HAP-1 (cell line): Measurements from ENCODE around the gene DCAF4.
"Not testable (repeated sequence)": the region's sequence is repeated elsewhere in the genome, so short reads cannot be mapped to it uniquely, and the experiment has no call there.

Source experiments
- DNase-seq, 2 experiments: peaks; one replicate each; pipeline ENCODE4 v3.0.0-alpha.2; 2016 to 2020; ENCODE audit warnings: low spot score in 2 of 2
- H3K27me3 ChIP-seq: fragments of 250-450 bp; sonication (Bioruptor Pico); 2 replicates; pipeline ENCODE4 v1.5.1; 2020; ENCODE audit warnings: low read depth, mild to moderate bottlenecking, moderate library complexity
- H3K36me3 ChIP-seq: fragments of 250-450 bp; sonication (Bioruptor Pico); replicated peaks from 2 replicates; pipeline ENCODE4 v1.5.1; 2020; ENCODE audit warnings: mild to moderate bottlenecking
- H3K4me1 ChIP-seq: fragments of 250-450 bp; sonication (Bioruptor Pico); 2 replicates; pipeline ENCODE4 v1.5.1; 2020; ENCODE audit warnings: mild to moderate bottlenecking
- H3K4me3 ChIP-seq: fragments of 250-450 bp; sonication (Bioruptor Pico); 2 replicates; pipeline ENCODE4 v1.5.1; 2020; ENCODE audit warnings: mild to moderate bottlenecking, moderate library complexity
- H3K9me3 ChIP-seq: fragments of 250-450 bp; sonication (Bioruptor Pico); 2 replicates; pipeline ENCODE4 v1.5.1; 2020; ENCODE audit warnings: mild to moderate bottlenecking, moderate library complexity
- in situ Hi-C: fragments of 300-500 bp; cut with MboI; formaldehyde crosslinking; loops from 3 replicates; pipeline ENCODE4 v1.14.3; 2020; ENCODE audit warnings: low sequenced_read_pairs, inconsistent platforms, mixed read lengths

Gene DCAF4

DNA sequence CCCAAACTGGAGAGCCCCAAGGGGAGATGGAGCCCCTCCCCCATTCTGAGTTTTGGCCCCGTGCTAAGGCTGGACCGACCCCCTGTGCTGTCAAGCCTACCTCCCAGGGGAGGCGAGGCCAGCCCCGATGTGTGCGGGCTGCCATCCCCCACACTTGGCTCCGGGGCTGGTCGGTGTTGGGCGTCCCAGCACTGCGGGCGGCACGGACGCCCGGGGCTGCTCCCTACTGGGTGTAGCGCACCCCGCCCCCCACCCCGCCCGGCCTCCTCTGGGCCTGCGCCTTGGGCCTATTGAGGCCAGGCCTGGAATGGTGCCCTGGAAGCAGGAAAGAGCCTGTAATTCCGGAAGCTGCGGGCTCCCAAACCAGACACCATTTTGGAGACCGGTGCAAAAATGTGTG is 2.6 kb downstream of the DCAF4 start:
- Histone ChIP-seq H3K4me1 (peaks cover 7% of the 10 kb centered on the region; the same call in 1 of the 2 replicates), H3K36me3 (no peaks in the 10 kb centered on the region), H3K27me3 (no peaks in the 10 kb centered on the region), H3K9me3 (no peaks in the 10 kb centered on the region), H3K4me3 (no peak overlapping the region)
- no peak for DNase-seq
- in situ Hi-C loops = no loop called here

DNA sequence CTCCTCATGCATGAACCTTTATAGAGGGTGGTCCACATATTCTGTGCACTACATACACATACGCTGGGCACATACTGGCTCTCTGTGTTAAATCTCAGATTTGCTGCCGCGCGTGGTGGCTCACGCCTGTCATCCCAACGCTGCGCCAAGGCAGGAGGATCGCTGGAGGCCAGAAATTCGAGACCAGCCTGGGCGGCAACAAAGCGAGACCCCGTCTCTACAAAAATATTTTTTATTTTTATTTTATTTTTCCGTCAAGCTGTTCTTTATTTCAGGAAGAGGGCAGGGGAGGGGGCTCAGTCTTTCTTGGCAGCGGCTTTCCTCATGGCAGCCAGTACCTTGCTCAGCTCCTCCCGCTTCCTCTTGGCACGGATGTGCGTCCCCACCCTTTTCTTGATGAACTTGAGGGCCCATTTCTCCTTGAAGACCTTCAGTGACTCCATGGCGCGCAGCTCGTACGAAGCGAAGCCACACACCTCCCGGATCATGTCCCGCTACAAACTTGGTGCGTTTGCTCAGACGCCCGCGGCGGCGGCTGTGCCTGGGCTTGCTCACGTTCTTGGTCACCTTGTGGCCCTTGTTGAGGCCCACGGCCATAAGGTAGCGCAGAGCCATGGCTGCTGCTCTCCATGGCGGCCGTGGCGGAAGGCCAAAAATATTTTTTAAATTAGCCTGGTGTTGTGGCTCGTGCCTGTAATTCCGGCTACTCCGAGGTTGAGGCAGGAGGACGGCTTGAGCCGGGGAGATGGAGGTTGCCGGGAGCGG is 3.2 kb downstream of the DCAF4 start:
- H3K27me3 ChIP-seq = no peaks in the 10 kb centered on the region
- DNase-seq = no peak
- no peaks in the 10 kb centered on the region for H3K9me3 ChIP-seq
- H3K4me3 ChIP-seq = no peak overlapping the region
- H3K4me1 ChIP-seq = peaks cover 7% of the 10 kb centered on the region; the same call in 1 of the 2 replicates
- no peaks in the 10 kb centered on the region for H3K36me3 ChIP-seq
- in situ Hi-C loops = no loop called here

DNA sequence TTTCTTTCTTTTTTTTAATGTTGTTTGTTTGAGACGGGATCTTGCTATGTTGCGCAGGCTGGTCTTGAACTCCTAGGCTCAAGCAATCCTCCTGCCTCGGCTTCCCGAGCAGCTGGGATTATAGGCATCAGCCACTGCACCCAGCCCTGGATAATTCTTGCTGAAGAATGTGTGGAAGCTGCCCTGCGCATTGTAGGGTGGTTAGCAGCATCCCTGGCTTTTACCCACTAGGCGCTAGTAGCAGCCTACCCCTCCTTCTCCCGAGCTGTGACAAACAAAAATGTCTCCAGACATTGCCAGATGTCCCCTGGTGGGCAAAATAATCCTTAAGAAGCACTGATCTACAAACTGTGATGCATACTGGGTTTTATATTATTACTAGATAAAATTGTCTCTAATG is 6.6 kb downstream of the DCAF4 start:
- Histone ChIP-seq H3K36me3 (no peaks in the 10 kb centered on the region), H3K4me1 (no peaks in the 10 kb centered on the region), H3K4me3 (no peak overlapping the region), H3K27me3 (no peaks in the 10 kb centered on the region), H3K9me3 (no peaks in the 10 kb centered on the region)
- no peak for DNase-seq
- in situ Hi-C loops = no loop called here

DNA sequence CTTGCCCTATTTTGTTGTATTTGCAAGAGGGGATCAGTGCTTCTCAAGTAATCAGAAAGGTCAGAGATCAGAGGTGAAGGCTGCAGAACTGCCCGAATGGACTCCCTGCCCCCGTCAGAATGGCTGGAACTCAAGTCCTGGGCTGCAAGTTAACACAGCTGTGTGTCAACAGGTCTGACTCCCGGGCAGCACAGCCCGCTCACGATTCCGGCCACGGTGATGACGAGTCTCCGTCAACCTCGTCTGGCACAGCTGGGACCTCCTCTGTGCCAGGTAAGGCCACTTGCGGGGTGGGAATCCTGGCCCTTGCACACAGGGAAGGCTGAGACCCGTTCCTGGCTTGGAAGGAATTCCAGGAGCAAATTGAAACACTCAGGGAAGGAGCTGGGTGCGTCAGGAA is 13.4 kb downstream of the DCAF4 start:
- H3K4me1 ChIP-seq = no peaks in the 10 kb centered on the region
- in situ Hi-C loops = no loop called here
- no peaks in the 10 kb centered on the region for H3K9me3 ChIP-seq
- H3K36me3 ChIP-seq = peaks cover 43% of the 10 kb centered on the region
- no peak overlapping the region for H3K4me3 ChIP-seq
- DNase-seq = no peak
- no peaks in the 10 kb centered on the region for H3K27me3 ChIP-seq

DNA sequence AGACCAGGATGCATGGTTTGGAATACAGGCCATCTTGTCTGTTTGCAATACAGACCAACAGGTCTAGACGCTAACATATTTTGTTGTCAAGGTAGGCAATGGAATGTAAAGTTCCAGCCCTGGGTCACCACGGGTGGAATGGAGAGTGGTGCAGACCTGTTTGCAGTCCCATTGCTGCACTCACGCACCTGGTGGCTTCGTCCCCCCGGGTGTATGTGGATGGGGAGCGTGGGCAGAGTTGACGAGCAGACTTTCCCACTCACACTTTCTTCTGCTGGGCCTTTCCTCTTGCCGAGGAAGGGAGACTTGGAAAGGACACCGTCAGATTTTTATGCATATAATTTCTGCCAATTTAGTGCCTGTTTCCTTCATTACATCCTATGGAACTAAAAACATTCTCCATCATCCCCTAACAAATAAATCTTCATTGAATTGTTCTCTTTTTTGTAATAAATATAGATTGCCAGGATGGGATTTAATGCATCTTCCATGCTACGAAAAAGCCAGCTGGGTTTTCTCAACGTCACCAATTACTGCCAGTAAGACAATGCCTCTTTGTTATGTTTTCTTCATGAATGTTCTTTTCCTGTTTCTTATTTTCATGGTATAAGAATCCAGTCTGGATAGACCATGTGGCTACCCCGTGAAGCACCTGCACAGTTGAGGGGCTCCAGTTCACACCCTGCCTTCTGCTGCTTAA is 15.2 kb downstream of the DCAF4 start:
- Histone ChIP-seq H3K9me3 (no peaks in the 10 kb centered on the region), H3K4me3 (no peak overlapping the region), H3K4me1 (no peaks in the 10 kb centered on the region), H3K36me3 (peaks cover 47% of the 10 kb centered on the region), H3K27me3 (no peaks in the 10 kb centered on the region)
- in situ Hi-C loops = no loop called here
- no peak for DNase-seq

DNA sequence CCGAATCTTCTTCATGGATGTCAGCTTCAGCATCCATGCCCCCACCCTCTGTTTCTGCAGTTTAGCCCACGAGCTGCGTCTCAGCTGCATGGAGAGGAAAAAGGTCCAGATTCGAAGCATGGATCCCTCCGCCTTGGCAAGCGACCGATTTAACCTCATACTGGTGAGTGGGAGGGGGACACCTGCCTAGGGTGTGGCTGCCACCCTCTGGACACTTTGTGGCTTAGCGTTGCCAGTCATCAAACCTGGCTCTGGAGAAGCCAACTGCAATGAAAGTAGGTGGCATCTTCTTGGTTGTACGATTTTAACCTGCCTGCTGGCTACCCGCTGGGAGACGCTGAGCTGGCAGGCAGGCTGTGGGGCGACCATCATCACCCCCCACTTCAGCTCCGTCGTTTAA is 16.7 kb downstream of the DCAF4 start:
- Histone ChIP-seq H3K36me3 (peaks cover 52% of the 10 kb centered on the region), H3K4me3 (no peak overlapping the region), H3K27me3 (no peaks in the 10 kb centered on the region), H3K9me3 (no peaks in the 10 kb centered on the region), H3K4me1 (no peaks in the 10 kb centered on the region)
- in situ Hi-C loops = no loop called here
- no peak for DNase-seq

DNA sequence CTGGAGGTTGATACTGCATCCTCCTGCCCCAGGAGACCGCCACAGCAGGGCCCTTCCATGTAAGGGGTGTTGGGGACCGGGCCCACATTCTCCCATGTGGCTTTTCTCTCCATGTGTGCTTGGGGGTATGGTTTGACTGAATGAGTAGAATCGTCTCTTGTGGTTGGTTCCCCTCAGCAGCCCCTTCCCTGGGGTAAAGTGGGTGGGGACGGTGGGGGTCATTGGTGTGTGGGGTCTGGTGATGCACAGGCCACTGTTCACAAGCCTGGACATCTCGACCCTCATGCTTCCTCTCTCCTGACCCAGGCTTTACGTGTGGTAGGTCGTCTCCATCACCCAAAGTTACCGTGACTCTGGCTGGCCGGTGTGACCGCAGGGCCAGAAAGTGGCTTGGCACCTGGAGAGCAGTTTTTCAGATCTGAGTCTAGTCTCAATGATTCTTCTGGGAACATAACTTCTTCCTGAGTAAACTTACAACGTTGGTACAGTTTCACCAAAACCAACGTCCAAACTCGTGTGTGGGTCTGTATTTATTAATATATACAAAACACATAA is 17.7 kb downstream of the DCAF4 start:
- in situ Hi-C loops = no loop called here
- no peaks in the 10 kb centered on the region for H3K9me3 ChIP-seq
- no peaks in the 10 kb centered on the region for H3K4me1 ChIP-seq
- H3K4me3 ChIP-seq = no peak overlapping the region
- H3K27me3 ChIP-seq = no peaks in the 10 kb centered on the region
- no peak for DNase-seq
- peaks cover 48% of the 10 kb centered on the region for H3K36me3 ChIP-seq

DNA sequence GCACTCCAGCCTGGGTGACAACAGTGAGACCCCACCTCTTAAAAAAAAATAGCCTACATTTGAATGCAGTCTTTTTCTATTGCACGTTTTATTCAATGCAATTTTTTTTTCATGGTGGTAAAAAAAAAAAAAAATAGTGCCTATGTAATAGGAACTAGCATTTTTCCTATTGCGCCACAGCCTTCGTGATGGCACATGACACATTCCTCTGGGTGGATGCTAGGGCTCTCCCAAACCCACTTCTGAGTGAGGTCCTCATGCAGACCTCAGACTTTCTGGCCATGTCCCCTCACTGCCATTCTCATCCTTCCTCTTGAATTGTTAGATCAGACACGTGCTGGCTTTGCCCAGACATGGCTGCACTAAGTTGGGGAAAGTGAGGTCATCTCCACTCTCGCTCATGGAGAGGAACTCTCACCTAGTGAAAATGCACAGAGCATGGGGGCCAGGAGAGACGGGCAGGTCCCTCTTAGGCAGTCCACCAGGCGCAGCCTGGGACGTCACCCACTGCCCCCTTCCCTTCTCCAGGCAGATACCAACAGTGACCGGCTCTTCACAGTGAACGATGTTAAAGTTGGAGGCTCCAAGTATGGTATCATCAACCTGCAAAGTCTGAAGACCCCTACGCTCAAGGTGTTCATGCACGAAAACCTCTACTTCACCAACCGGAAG is 19.2 kb downstream of the DCAF4 start:
- H3K4me3 ChIP-seq = no peak overlapping the region
- no peak for DNase-seq
- H3K36me3 ChIP-seq = peaks cover 40% of the 10 kb centered on the region
- no peaks in the 10 kb centered on the region for H3K4me1 ChIP-seq
- in situ Hi-C loops = no loop called here
- no peaks in the 10 kb centered on the region for H3K9me3 ChIP-seq
- no peaks in the 10 kb centered on the region for H3K27me3 ChIP-seq

DNA sequence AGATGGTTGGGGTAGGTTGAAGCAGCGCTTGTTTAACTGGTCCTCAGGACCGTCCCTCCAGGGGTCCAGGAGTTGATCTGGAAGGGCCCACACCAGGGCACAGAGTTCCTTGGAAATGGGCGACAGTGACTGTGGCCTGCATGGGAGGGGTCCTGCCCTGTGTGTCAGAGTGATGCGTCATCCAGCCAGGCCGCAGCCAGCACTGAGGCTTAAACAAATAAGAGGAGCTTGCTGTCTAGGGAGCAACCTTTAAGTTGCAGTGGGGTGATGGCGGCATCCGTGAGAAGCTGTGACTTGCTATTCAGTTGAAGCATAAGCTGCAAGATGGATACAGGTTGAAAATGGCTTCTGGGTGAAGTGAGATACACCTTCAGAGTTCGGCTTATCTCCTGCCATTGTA is 20.2 kb downstream of the DCAF4 start:
- Histone ChIP-seq H3K4me1 (no peaks in the 10 kb centered on the region), H3K4me3 (no peak overlapping the region), H3K9me3 (no peaks in the 10 kb centered on the region), H3K36me3 (peaks cover 31% of the 10 kb centered on the region), H3K27me3 (no peaks in the 10 kb centered on the region)
- in situ Hi-C loops = no loop called here
- no peak for DNase-seq

DNA sequence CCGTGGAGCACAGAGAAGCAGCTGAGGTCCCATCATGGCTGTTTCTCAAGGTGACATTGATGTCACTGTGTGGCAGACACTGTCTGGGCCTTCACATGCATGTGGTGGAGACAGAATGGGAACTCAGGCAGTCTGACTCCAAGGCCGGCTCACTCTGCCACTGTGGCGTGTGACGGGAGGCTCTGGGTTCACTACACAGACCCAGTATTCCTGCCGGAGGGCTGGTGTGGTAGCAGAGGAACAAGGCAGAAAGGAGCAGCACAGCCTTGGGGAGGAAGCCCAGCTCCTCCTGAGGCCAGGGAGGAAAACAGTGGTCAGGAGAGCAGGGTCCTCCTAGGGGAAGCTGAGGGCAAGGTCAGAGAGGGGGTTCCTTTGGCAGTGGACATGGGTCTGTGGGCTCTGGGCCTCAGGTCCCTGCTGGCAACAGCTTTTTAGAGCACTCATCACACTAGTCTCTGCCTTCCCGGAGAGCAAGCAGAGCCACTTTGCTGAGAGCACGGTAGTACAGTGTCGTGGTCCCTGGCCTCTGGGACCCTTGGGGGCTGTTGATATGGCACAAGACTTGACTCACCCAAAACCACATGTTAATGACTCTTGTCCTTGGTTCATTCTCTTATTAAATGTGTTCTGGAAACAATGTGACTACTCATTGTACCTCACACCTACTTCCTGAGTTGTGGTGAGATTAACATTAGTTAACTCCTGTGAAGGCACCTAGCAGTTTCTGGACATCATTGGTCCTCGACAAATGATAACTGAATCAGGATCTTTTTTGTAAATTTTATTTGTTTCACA is 21.3 kb downstream of the DCAF4 start:
- no peak overlapping the region for H3K4me3 ChIP-seq
- in situ Hi-C loops = no loop called here
- no peaks in the 10 kb centered on the region for H3K9me3 ChIP-seq
- no peak for DNase-seq
- peaks cover 20% of the 10 kb centered on the region for H3K36me3 ChIP-seq
- no peaks in the 10 kb centered on the region for H3K4me1 ChIP-seq
- H3K27me3 ChIP-seq = no peaks in the 10 kb centered on the region

DNA sequence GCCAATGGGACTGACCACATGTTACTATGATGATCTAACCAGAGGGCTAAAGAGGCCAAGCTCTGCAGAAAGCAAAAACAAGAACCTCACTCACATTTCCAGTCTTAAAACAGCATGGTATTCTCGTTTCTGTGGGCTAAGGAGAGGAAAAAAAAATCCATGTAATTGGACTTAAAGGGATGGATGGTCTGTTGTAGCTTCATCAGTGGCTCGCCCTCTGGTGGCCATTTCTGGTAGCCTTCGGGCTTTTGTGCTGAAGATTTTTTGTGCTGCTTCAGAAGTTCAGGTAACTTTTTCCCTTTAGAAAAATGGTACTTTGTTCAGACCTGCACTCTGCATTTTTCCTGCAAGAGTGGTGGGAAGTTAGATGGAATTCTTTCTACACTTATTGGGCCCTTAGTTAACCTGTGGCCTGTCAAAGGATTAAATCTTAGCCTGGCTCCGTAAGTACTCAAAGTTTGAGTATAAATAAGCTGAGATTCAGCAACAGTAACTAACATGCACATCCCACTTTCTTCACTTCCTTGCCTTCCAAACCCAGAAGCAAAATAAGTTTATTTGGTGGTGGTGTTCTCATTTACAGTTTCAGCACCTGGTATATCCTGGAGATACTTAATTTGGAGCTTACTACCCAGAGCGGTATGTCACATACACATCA is 22.3 kb downstream of the DCAF4 start:
- Histone ChIP-seq H3K27me3 (no peaks in the 10 kb centered on the region), H3K4me3 (no peak overlapping the region), H3K9me3 (no peaks in the 10 kb centered on the region), H3K4me1 (no peaks in the 10 kb centered on the region), H3K36me3 (peaks cover 12% of the 10 kb centered on the region)
- in situ Hi-C loops = no loop called here
- peak; percentile 53 to 82 for DNase-seq

DNA sequence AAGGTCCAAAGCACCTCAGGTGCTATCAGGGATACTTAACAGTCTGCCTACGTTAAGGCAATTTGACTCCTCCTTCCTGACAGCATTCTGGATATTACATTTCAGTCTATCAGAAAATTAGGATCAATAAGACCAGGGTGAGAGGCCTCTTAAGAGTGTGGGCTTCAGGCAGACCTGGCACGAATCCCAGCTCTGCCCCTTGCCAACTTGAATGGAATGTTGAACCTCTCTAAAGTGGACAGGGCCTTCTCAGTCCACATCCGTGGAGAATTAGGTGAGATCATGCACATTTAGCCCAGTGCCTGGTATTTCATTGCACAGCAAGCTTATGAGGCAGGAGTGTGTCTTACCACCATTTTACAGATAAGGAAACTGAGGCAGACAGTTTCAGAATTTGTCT is 25.9 kb downstream of the DCAF4 start:
- Histone ChIP-seq H3K9me3 (no peaks in the 10 kb centered on the region), H3K4me1 (no peaks in the 10 kb centered on the region), H3K27me3 (no peaks in the 10 kb centered on the region), H3K36me3 (peaks cover 28% of the 10 kb centered on the region), H3K4me3 (no peak overlapping the region)
- in situ Hi-C loops = no loop called here
- DNase-seq = no peak

DNA sequence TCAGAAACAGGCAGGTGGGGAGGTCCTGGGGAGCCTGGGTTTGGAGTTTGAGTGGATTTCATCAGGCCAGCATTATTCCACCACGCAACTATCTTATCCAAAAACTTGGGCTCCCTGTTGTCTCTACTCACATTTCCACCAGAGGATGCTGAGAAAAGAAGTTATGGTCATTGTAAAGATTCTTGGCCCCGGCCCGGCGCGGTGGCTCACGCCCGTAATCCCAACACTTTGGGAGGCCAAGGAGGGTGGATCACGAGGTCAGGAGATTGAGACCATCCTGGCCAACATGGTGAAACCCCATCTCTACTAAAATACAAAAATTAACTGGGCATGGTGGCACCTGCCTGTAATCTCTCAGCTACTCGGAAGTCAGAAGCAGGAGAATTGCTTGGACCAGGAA is 30.5 kb downstream of the DCAF4 start:
- H3K4me3 ChIP-seq, in situ Hi-C loops, H3K27me3 ChIP-seq, DNase-seq, H3K4me1 ChIP-seq, H3K9me3 ChIP-seq: not testable (repeated sequence)
- H3K36me3 ChIP-seq = peaks cover 37% of the 10 kb centered on the region
